Peyer's patch (tissue), 4 donors: ENCODE results near the gene KCNE4.

Experiments
- CTCF ChIP-seq, 6 experiments: fragments of 450-650 bp in 4 of 6; fragments of 200-600 bp in 2 of 6; sonication (generic) in 1 of 6; IDR thresholded peaks; one replicate each; pipeline ENCODE4 v1.5.1; 2017 to 2019; ENCODE audit warnings: antibody characterized with exemption in 6 of 6, mild to moderate bottlenecking in 3 of 6, moderate library complexity in 1 of 6
- POLR2A ChIP-seq, 2 donors: fragments of 450-650 bp; IDR thresholded peaks; one replicate each; pipeline ENCODE4 v1.5.1; 2017; ENCODE audit warnings: antibody characterized with exemption in 2 of 2, mild to moderate bottlenecking in 2 of 2, moderate library complexity in 2 of 2

DNA sequence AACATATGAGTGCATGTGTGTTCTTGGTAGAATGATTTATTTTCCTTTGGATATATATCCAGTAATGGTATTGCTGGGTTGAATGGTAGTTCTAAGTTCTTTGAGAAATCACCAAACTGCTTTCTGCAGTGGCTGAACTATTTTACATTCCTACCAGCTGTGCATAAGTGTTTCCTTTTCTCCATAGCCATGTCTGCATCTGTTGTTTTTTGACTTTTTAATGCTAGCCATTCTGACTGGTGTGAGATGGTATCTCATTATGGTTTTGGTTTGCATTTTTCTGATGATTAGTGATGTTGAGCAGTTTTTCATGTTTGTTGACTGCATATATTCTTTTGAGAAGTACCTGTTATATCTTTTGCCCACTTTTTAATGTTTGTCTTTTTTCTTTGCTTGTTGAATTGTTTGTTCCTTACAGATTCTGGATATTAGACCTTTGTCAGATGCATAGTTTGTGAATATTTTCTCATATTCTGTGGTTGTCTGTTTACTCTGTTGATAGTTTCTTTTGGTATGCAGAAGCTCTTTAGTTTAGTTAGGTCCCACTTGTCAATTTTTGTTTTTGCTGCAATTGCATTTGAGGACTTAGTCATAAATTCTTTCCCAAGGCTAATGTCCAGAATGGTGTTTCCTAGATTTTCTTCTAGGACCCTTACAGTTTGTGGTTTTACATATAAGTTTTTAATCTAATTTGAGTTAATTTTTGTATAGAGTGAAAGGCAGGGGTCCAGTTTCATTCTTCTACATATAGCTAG is 17.6 kb upstream of the KCNE4 start:
- TF ChIP-seq CTCF (IDR thresholded peaks at IDR 0.05) (no peak), POLR2A (IDR thresholded peaks at IDR 0.05) (no peak)
